Inflammatory macrophage treated with lipopolysaccharide for 1 hour (primary cell): ENCODE results near the gene N4BP2L1.
A peak's percentile ranks its signal among the peaks of the same experiment; 100 is the strongest.
"Not testable (repeated sequence)": the region's sequence is repeated elsewhere in the genome, so short reads cannot be mapped to it uniquely, and the experiment has no call there.

ENCODE experiments used
- DNase-seq, 2 donors: peaks; one replicate each; pipeline ENCODE4 v3.0.0-alpha.2; 2020 to 2022

The N4BP2L1 gene

DNA sequence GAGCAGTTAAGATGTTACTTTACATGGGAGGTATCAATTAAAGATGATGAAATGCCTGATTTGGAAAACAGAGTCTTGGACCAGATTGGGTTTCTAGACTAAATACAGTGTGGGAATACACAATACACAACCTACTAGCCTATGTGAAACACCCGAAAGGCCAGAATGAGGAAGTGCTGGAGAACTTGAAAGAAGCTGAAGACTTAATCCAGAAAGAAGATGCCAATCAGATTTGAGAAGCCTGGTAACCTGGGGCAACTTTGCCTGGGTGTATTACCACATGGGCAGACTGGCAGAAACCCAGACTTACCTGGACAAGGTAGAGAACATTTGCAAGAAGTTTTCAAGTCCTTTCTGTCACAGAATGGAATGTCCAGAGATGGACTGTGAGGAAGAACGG lies 43.2 kb downstream of the N4BP2L1 start:
- DNase-seq: no peak

GRCh38 chr13:32383836-32384618 lies 43.9 kb downstream of the N4BP2L1 start:
- DNase-seq: no peak

DNA sequence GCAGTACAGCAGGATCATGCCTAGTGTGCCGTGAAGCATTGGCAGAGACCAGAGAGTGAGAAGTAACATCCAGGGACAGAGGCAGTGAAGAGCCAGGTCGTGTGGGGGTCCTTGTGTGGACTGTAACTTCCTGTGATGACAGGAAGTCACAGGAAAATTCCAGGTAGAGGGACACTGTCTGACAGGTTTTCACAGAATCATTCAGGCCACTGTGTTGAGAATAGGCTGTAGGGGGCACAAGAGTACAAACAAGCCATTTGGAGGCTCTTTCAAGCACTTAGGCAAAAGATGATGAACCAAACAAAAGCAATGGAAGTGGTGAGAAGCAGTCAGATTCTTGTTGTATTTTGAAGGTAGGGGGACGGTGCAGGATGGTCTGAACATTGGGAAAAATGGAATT lies 46.4 kb downstream of the N4BP2L1 start:
- DNase-seq: no peak

DNA sequence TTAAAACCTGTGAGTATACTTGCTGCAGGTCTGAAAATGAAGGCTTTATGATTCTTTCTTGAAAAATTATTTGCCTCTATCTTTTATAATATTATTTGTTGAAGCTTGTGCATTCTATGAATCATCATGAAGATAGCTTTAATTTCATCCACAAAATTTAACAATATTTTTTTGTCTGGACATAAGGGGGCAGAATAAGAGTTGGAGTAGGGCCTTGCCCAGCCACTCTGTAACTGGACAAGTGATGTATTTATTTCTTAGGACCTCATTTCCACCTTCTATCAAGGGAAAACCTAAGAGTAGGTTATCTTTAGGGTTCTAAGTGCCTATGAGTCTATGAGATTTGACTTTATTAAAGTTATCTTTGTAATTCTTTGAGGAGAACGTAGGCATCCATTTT lies 49.9 kb downstream of the N4BP2L1 start:
- DNase-seq: no peak

- DNase-seq: no peak
Observed at GRCh38 chr13:32376642-32377415, 51.1 kb downstream of the N4BP2L1 start.

DNA sequence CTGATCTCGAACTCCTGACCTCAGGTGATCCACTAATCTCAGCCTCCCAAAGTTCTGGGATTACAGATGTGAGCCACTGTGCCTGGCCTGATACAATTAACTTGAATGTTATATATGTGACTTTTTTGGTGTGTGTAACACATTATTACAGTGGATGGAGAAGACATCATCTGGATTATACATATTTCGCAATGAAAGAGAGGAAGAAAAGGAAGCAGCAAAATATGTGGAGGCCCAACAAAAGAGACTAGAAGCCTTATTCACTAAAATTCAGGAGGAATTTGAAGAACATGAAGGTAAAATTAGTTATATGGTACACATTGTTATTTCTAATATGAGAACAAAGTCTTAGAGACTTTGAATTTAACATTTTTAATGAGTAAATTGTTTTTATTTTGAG lies 57.1 kb downstream of the N4BP2L1 start:
- DNase-seq: no peak

DNA sequence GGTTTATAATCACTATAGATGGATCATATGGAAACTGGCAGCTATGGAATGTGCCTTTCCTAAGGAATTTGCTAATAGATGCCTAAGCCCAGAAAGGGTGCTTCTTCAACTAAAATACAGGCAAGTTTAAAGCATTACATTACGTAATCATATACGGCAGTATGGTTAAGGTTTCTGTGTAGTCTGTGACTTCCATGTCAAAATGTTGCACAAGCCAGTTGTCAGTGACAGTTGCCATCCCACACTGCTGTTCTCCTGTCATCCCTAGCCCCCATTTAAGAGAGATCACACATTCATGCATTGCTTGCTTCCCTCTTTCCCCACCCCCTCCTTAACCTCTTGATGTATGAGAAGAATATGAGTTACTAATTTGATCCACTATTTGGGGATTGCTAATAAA lies 65.4 kb downstream of the N4BP2L1 start:
- DNase-seq: peak; percentile 22 to 46

- DNase-seq: not testable (repeated sequence)
Observed at GRCh38 chr13:32355935-32356334, 72.0 kb downstream of the N4BP2L1 start.

DNA sequence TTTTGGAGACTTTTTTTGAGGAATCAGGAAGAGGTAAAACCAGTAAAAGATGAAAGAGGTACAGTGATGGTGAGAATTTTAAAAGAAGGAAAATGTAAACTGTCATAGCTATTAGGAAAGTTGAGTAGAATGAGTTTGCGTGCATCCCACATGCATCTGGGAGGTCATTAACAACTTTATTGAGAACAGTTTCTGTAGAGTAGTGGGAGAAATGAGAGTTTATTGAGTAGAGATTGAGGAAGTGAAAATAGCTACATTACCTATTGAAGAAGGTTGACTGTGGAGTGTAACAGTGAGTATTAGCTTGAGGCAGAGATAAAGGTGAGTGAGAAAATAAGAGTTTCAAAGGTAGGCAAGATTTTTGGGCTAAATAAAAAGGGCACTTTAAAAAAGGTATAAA lies 73.9 kb downstream of the N4BP2L1 start:
- DNase-seq: no peak

- DNase-seq: not testable (repeated sequence)
Observed at GRCh38 chr13:32350839-32351441, 77.0 kb downstream of the N4BP2L1 start.
